Measurements from ENCODE around the gene DCC. TPM values are rescaled to one million over a fixed set of nuclear protein-coding genes. Genes with fewer than 3 reads are reported as not detected.

DCC gene
- total RNA-seq, 3 donors from 2014 or later (not counting 1 experiment from before 2014, with no cell fraction given): not detected

GRCh38 chr18:52715421-52715820, 375.4 kb downstream of the DCC start:
- WGBS (ENCODE audit: insufficient coverage): 82% methylated on average over 3 of the region's 4 CpGs
- Histone ChIP-seq H3K4me1 (ENCODE audit: control insufficient read depth, insufficient read depth, low read length) (no peaks in the 10 kb centered on the region), H3K9me3 (ENCODE audit: control insufficient read depth, insufficient read depth, low read length) (no peaks in the 10 kb centered on the region), H3K36me3 (ENCODE audit: control insufficient read depth, insufficient read depth, low read length) (no peaks in the 10 kb centered on the region), H3K27ac (ENCODE audit: low read length) (no peak overlapping the region), H3K27me3 (ENCODE audit: control insufficient read depth, insufficient read depth, low read length) (no peaks in the 10 kb centered on the region), H3K4me3 (ENCODE audit: low read length) (no peak overlapping the region)
- no peak for DNase-seq
- no peaks in the 10 kb centered on the region for H3K27me3 Mint-ChIP-seq (ENCODE audit: low read depth in 2 of 2)
- H3K4me3 Mint-ChIP-seq: no peak overlapping the region
- intact Hi-C loops (cut with micrococcal nuclease): no loop called here
- H3K36me3 Mint-ChIP-seq: no peaks in the 10 kb centered on the region
- no peak for ATAC-seq
- TF ChIP-seq CTCF (IDR thresholded peaks at IDR 0.05): no peak
- no peak overlapping the region for H3K27ac Mint-ChIP-seq
- H3K9me3 Mint-ChIP-seq: peaks cover 5 to 6% of the 10 kb centered on the region in 2 donors
- H3K4me1 Mint-ChIP-seq: no peaks in the 10 kb centered on the region

GRCh38 chr18:52715991-52716390, 376.0 kb downstream of the DCC start:
- Histone ChIP-seq H3K36me3 (ENCODE audit: control insufficient read depth, insufficient read depth, low read length) (no peaks in the 10 kb centered on the region), H3K27me3 (ENCODE audit: control insufficient read depth, insufficient read depth, low read length) (no peaks in the 10 kb centered on the region), H3K27ac (ENCODE audit: low read length) (no peak overlapping the region), H3K4me1 (ENCODE audit: control insufficient read depth, insufficient read depth, low read length) (no peaks in the 10 kb centered on the region), H3K4me3 (ENCODE audit: low read length) (no peak overlapping the region), H3K9me3 (ENCODE audit: control insufficient read depth, insufficient read depth, low read length) (no peaks in the 10 kb centered on the region)
- H3K36me3 Mint-ChIP-seq: no peaks in the 10 kb centered on the region
- WGBS (ENCODE audit: insufficient coverage): 71% methylated on average over 7 of the region's 7 CpGs
- intact Hi-C loops (cut with micrococcal nuclease): no loop called here
- no peak for DNase-seq
- no peak for TF ChIP-seq CTCF (IDR thresholded peaks at IDR 0.05)
- ATAC-seq: no peak
- peaks cover 5 to 6% of the 10 kb centered on the region in 2 donors for H3K9me3 Mint-ChIP-seq
- H3K4me3 Mint-ChIP-seq: no peak overlapping the region
- no peaks in the 10 kb centered on the region for H3K27me3 Mint-ChIP-seq (ENCODE audit: low read depth in 2 of 2)
- no peak overlapping the region for H3K27ac Mint-ChIP-seq
- no peaks in the 10 kb centered on the region for H3K4me1 Mint-ChIP-seq

GRCh38 chr18:52716973-52717372, 377.0 kb downstream of the DCC start:
- H3K9me3 ChIP-seq (ENCODE audit: control insufficient read depth, insufficient read depth, low read length): no peaks in the 10 kb centered on the region
- peaks cover 5 to 6% of the 10 kb centered on the region in 2 donors for H3K9me3 Mint-ChIP-seq
- no peak overlapping the region for H3K27ac ChIP-seq (ENCODE audit: low read length)
- H3K27me3 ChIP-seq (ENCODE audit: control insufficient read depth, insufficient read depth, low read length): no peaks in the 10 kb centered on the region
- no peak overlapping the region for H3K4me3 ChIP-seq (ENCODE audit: low read length)
- H3K27me3 Mint-ChIP-seq (ENCODE audit: low read depth in 2 of 2): no peaks in the 10 kb centered on the region
- H3K4me3 Mint-ChIP-seq: no peak overlapping the region
- ATAC-seq: no peak
- TF ChIP-seq CTCF (IDR thresholded peaks at IDR 0.05): no peak
- H3K4me1 Mint-ChIP-seq: no peaks in the 10 kb centered on the region
- H3K36me3 ChIP-seq (ENCODE audit: control insufficient read depth, insufficient read depth, low read length): no peaks in the 10 kb centered on the region
- no peaks in the 10 kb centered on the region for H3K4me1 ChIP-seq (ENCODE audit: control insufficient read depth, insufficient read depth, low read length)
- 36% methylated on average over 3 of the region's 3 CpGs for WGBS (ENCODE audit: insufficient coverage)
- intact Hi-C loops (cut with micrococcal nuclease): no loop called here
- no peak for DNase-seq
- no peak overlapping the region for H3K27ac Mint-ChIP-seq
- no peaks in the 10 kb centered on the region for H3K36me3 Mint-ChIP-seq

- TF ChIP-seq CTCF (IDR thresholded peaks at IDR 0.05): no peak
- Mint-ChIP-seq H3K9me3 (peaks cover 14 to 16% of the 10 kb centered on the region in 2 donors), H3K4me3 (no peak overlapping the region), H3K27ac (no peak overlapping the region), H3K27me3 (ENCODE audit: low read depth in 2 of 2) (no peaks in the 10 kb centered on the region), H3K4me1 (no peaks in the 10 kb centered on the region), H3K36me3 (no peaks in the 10 kb centered on the region)
- intact Hi-C loops (cut with micrococcal nuclease): no loop called here
- H3K36me3 ChIP-seq (ENCODE audit: control insufficient read depth, insufficient read depth, low read length): no peaks in the 10 kb centered on the region
- no peaks in the 10 kb centered on the region for H3K4me1 ChIP-seq (ENCODE audit: control insufficient read depth, insufficient read depth, low read length)
- no peak overlapping the region for H3K27ac ChIP-seq (ENCODE audit: low read length)
- no peaks in the 10 kb centered on the region for H3K9me3 ChIP-seq (ENCODE audit: control insufficient read depth, insufficient read depth, low read length)
- DNase-seq (no peak), ATAC-seq (no peak)
- WGBS (ENCODE audit: insufficient coverage): 76% methylated on average over 2 of the region's 3 CpGs
- no peaks in the 10 kb centered on the region for H3K27me3 ChIP-seq (ENCODE audit: control insufficient read depth, insufficient read depth, low read length)
- H3K4me3 ChIP-seq (ENCODE audit: low read length): no peak overlapping the region
Observed at GRCh38 chr18:52722904-52723303, 382.9 kb downstream of the DCC start.
